AG04449 (cell line): ENCODE results near the gene IKZF3.

Source experiments
- CTCF ChIA-PET: fragments of 350-600 bp; formaldehyde crosslinking; extraction: SDS; loops from one replicate; lab custom pipeline; 2021; ENCODE audit warnings: antibody characterized with exemption; lab: Yijun Ruan, JAX
- POLR2A ChIA-PET: fragments of 400-600, 350-600 bp; formaldehyde crosslinking; extraction: SDS; loops from one replicate; lab custom pipeline; 2020; ENCODE audit warnings: antibody characterized with exemption, inconsistent platforms; lab: Yijun Ruan, JAX
- DNase-seq: peaks from one replicate; pipeline ENCODE4 v3.0.0-alpha.2; 2010; ENCODE audit warnings: low read depth, low spot score
- H3K4me3 ChIP-seq: 2 replicates; pipeline ENCODE4 v1.5.1; 2011; ENCODE audit warnings: low read depth, mild to moderate bottlenecking, control low read depth, low read length
- TF ChIP-seq, protein P1 (sequence below): IDR thresholded peaks from one replicate; pipeline ENCODE4 v1.5.1; 2011; ENCODE audit warnings: mild to moderate bottlenecking, moderate library complexity, low read length, control low read depth, inconsistent platforms; ENCODE audit not compliant: insufficient read depth; ENCODE audit errors: missing control alignments

The IKZF3 gene

GRCh38 chr17:39801055-39801454, 63.1 kb downstream of the IKZF3 start:
- no peak for DNase-seq
- H3K4me3 ChIP-seq, result no peak overlapping the region
- TF ChIP-seq, protein P1, sequence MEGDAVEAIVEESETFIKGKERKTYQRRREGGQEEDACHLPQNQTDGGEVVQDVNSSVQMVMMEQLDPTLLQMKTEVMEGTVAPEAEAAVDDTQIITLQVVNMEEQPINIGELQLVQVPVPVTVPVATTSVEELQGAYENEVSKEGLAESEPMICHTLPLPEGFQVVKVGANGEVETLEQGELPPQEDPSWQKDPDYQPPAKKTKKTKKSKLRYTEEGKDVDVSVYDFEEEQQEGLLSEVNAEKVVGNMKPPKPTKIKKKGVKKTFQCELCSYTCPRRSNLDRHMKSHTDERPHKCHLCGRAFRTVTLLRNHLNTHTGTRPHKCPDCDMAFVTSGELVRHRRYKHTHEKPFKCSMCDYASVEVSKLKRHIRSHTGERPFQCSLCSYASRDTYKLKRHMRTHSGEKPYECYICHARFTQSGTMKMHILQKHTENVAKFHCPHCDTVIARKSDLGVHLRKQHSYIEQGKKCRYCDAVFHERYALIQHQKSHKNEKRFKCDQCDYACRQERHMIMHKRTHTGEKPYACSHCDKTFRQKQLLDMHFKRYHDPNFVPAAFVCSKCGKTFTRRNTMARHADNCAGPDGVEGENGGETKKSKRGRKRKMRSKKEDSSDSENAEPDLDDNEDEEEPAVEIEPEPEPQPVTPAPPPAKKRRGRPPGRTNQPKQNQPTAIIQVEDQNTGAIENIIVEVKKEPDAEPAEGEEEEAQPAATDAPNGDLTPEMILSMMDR, result no peak
- CTCF ChIA-PET, result interaction anchor here (0.8 to 1.4 kb wide), 3 partner anchors 18 to 71 kb away, joined by 3 read pairs; partner anchors contain the start of gene MIEN1
- POLR2A ChIA-PET, result no interaction called here

- ChIA-PET CTCF (interaction anchor here (0.8 to 0.9 kb wide), 2 partner anchors 21 to 70 kb away, joined by 3 read pairs; partner anchors contain the start of gene MIEN1), POLR2A (no interaction called here)
- no peak overlapping the region for H3K4me3 ChIP-seq
- DNase-seq, result no peak
- TF ChIP-seq, protein P1, result no peak
Measured at GRCh38 chr17:39800540-39800939, 63.6 kb downstream of the IKZF3 start.

- ChIA-PET CTCF (no interaction called here), POLR2A (no interaction called here)
- no peak for DNase-seq
- TF ChIP-seq, protein P1, result no peak
- H3K4me3 ChIP-seq, result no peak overlapping the region
Measured at GRCh38 chr17:39799395-39799794, 64.7 kb downstream of the IKZF3 start.

GRCh38 chr17:39794249-39794970, 69.7 kb downstream of the IKZF3 start:
- no peak overlapping the region for H3K4me3 ChIP-seq
- no peak for DNase-seq
- TF ChIP-seq, protein P1, result no peak
- ChIA-PET POLR2A (no interaction called here), CTCF (no interaction called here)

DNA sequence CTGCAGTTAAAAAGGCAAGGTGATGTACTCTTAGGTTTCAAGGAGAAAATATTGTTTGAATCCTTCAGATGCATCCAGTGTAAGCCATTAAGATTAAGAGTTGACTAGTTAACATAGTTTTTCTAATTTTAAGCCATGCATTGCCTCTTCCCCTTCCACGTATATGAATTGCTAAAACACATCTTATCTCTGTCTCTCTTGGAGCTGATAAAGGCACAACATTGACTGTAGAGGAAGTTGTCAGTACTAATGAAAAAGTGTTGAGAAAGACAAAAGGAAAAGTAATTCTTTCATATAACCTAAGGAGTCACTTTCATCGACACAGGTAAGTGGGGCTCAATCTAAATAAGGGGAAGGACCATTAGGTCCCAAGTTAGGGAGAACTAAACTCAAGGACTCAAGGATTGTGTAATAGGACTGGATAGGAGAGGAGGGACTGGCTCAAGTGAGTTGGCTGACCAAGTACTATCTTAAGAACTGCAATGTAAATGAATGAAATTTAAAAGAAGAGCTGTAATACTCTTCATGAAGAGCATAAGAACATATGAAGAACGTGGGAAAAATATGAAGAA, 70.7 kb downstream of the IKZF3 start:
- no peak overlapping the region for H3K4me3 ChIP-seq
- no peak for DNase-seq
- CTCF ChIA-PET, result no interaction called here
- TF ChIP-seq, protein P1, result no peak
- POLR2A ChIA-PET, result no interaction called here

DNA sequence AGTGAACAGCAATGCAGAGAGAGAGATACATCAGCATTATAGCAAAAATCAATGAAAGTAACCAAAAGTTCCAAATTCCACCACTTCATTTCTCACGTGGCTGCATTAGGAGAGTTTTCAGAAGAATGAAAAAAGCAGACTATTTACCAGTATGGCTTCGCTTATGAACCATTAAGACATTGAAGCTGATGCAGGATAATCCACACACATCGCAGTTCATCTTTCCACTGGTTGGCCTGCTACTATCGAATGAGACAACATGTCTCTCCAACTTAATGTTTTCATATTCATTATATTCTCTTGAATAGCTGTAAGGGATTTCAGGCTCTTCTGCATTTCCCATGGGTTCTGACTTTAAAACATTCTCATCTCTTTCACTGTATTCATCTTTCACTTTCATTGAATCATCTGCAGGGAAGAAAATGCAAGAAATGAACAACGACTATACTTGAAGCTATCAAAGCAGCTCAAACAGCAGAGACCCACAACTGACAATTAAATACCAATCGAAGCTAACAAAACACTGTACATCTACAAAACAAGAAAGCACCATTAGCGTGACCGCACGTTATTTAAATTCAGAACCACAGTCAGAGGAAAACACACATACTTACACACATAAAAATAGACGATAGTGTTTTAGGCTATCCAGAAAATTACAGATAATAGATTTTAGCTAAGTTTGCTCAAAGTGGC, 71.4 kb downstream of the IKZF3 start:
- DNase-seq, result no peak
- H3K4me3 ChIP-seq, result no peak overlapping the region
- ChIA-PET CTCF (no interaction called here), POLR2A (no interaction called here)
- TF ChIP-seq, protein P1, result no peak
